Right lung (tissue), 5 donors: ENCODE data around the gene NTMT2. TPM values are rescaled to one million over a fixed set of nuclear protein-coding genes. Genes with fewer than 3 reads are reported as not detected.

Experiments
- DNase-seq, 2 donors: peaks; one replicate each; pipeline ENCODE4 v3.0.0-alpha.2; 2013
- polyA plus RNA-seq, 5 donors: library from polyadenylated mRNA; unstranded; fragments of 120-200 nt; gene quantifications; one replicate each; pipeline versions ENCODE4 v1.2.1 to v1.2.3, GENCODE V29; 2013; ENCODE audit warnings: inconsistent platforms in 1 of 5, low replicate concordance in 1 of 5; ENCODE audit not compliant: insufficient read length in 5 of 5, insufficient read depth in 1 of 5

The NTMT2 gene
- polyA plus RNA-seq, 5 donors = 0.10 TPM; not detected in 4

GRCh38 chr1:170209125-170209524, 63.4 kb downstream of the NTMT2 start:
- DNase-seq = no peak

GRCh38 chr1:170210142-170210541, 64.4 kb downstream of the NTMT2 start:
- DNase-seq = no peak

- DNase-seq = no peak
These were observed 67.8 kb downstream of the NTMT2 start for GRCh38 chr1:170213596-170213995.

GRCh38 chr1:170214117-170215032, 68.6 kb downstream of the NTMT2 start:
- no peak for DNase-seq

GRCh38 chr1:170215072-170215885, 69.5 kb downstream of the NTMT2 start:
- DNase-seq = no peak

GRCh38 chr1:170217517-170218256, 71.9 kb downstream of the NTMT2 start:
- DNase-seq = no peak

- no peak for DNase-seq
These were observed 72.5 kb downstream of the NTMT2 start for GRCh38 chr1:170218257-170218650.

Other genes starting within 250 kb of the NTMT2 start
- gene KIFAP3, start 71.3 kb upstream of the NTMT2 start, polyA plus RNA-seq = 10 to 100 TPM; 28.8 to 39.6 (median 34.2) TPM